Activated CD4-positive, alpha-beta T cell treated with anti-CD3 and anti-CD28 coated beads, Interleukin-2, amount 50 U/mL, for 1 hour (primary cell): ENCODE results near the gene OAS3.
A peak's percentile ranks its signal among the peaks of the same experiment; 100 is the strongest.

Experiments used
- DNase-seq: peaks from one replicate; pipeline ENCODE4 v3.0.0-alpha.2; 2020

OAS3 gene

GRCh38 chr12:112961074-112961473 lies 22.8 kb downstream of the OAS3 start:
- DNase-seq, result no peak

GRCh38 chr12:112961536-112961935 lies 23.3 kb downstream of the OAS3 start:
- no peak for DNase-seq

GRCh38 chr12:112962561-112962960 lies 24.3 kb downstream of the OAS3 start:
- DNase-seq, result no peak

- DNase-seq, result no peak
Observed at GRCh38 chr12:112963227-112963861, 25.1 kb downstream of the OAS3 start.

GRCh38 chr12:112964067-112964670 lies 25.9 kb downstream of the OAS3 start:
- DNase-seq, result no peak

GRCh38 chr12:112964915-112965314 lies 26.6 kb downstream of the OAS3 start:
- DNase-seq, result no peak

DNA sequence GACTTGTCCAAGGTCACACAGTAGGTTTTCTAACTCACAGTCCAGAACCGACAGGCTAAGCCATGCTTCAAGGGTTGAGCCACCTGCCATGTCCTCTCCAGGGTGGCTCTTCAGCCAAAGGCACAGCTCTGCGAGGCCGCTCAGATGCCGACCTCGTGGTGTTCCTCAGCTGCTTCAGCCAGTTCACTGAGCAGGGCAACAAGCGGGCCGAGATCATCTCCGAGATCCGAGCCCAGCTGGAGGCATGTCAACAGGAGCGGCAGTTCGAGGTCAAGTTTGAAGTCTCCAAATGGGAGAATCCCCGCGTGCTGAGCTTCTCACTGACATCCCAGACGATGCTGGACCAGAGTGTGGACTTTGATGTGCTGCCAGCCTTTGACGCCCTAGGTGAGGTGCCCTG lies 27.4 kb downstream of the OAS3 start:
- no peak for DNase-seq

- no peak for DNase-seq
Observed at GRCh38 chr12:112967306-112967705, 29.0 kb downstream of the OAS3 start.

- DNase-seq, result no peak
Observed at GRCh38 chr12:112967858-112968257, 29.6 kb downstream of the OAS3 start.

GRCh38 chr12:112969547-112970306 lies 31.5 kb downstream of the OAS3 start:
- no peak for DNase-seq

DNA sequence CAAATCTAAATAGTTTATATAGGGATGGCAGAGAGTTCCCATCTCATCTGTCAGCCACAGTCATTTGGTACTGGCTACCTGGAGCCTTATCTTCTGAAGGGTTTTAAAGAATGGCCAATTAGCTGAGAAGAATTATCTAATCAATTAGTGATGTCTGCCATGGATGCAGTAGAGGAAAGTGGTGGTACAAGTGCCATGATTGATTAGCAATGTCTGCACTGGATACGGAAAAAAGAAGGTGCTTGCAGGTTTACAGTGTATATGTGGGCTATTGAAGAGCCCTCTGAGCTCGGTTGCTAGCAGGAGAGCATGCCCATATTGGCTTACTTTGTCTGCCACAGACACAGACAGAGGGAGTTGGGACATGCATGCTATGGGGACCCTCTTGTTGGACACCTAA lies 32.1 kb downstream of the OAS3 start:
- no peak for DNase-seq

GRCh38 chr12:112971248-112971647 lies 33.0 kb downstream of the OAS3 start:
- DNase-seq, result no peak

DNA sequence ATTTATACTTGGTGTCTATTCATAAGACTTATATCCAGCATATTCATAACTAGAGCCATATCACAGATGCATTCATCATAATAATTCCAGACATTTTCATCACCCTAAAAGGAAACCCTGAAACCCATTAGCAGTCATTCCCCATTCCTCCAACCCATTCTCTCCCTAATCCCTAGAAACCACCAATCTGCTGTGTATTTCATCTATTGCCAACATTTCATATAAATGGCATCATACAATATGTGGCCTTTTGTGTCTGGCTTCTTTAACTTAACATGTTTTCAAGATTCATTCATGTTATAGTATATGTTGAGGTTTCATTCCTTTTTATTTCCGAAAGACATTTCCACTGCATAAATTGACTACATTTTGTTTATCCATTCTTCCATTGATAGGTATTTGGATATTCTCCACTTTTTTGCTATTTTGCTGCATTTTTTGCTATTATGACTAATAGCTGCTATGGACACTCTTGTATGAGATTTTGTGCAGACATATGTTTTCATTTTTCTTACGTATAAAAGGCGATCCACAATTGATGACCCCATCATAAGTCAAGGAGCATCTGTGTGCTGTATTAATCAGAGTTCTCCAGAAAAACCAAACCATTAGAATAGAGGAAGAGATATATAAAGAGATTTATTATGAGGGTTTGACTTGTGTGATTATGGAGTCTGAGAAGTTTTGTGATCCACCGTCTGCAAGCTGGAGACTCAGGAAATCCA lies 34.9 kb downstream of the OAS3 start:
- no peak for DNase-seq

DNA sequence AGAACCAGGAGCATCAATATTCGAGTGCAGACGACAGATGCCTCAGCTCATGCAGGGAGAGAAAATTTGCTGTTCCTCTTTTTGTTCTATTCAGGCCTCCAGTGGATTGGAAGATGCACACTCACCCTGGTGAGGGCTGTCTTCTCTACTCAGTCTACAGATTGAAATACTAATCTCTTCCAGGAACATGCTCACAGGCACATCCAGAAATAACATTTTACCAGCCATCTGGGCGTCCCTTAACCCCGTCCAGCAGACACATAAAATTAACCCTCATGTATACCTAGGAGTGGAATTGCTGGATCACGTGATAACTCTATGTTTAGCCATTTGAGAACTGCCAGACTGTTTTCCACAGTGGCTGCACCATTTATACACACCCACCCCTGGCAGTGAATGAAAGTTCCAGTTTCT lies 35.6 kb downstream of the OAS3 start:
- DNase-seq, result no peak

GRCh38 chr12:112974904-112975303 lies 36.6 kb downstream of the OAS3 start:
- no peak for DNase-seq

DNA sequence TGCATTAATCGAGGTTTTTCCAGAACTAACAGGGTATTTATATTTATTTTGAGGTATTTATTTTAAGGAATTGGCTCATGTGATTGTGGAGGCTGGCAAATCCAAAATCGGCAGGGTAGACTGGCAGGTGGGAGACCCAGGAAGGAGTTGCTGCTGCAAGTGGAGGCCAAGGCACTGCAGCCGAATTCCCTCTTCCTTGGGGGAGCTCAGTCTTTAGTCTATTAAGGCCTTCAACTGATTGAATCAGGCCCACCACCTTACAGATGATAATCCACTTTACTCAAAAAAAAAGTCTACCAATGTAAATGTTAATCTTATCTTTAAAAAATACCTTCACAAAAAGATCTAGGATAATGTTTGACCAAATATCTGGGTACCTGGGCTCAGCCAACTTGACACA lies 38.9 kb downstream of the OAS3 start:
- DNase-seq, result no peak

DNA sequence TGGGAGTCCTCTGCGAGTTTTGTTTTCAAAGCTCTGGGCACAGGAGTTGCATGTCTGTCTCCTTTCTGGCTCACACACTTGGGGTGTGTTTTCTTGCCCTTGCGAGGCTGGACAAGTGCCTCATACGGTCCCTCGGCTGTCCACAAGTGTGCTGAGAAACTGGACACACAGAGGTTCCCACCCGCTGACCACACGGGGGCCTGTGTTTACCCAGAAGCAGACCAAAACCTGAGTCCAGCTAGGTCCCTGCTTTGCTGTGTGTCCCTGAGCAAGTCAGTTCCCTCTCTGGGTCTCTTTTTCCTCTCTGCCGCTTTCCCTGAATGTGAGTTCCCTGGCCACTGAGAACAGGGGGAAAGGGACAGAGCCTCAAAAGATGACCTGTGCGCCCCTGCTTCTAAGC lies 39.4 kb downstream of the OAS3 start:
- DNase-seq, result no peak

DNA sequence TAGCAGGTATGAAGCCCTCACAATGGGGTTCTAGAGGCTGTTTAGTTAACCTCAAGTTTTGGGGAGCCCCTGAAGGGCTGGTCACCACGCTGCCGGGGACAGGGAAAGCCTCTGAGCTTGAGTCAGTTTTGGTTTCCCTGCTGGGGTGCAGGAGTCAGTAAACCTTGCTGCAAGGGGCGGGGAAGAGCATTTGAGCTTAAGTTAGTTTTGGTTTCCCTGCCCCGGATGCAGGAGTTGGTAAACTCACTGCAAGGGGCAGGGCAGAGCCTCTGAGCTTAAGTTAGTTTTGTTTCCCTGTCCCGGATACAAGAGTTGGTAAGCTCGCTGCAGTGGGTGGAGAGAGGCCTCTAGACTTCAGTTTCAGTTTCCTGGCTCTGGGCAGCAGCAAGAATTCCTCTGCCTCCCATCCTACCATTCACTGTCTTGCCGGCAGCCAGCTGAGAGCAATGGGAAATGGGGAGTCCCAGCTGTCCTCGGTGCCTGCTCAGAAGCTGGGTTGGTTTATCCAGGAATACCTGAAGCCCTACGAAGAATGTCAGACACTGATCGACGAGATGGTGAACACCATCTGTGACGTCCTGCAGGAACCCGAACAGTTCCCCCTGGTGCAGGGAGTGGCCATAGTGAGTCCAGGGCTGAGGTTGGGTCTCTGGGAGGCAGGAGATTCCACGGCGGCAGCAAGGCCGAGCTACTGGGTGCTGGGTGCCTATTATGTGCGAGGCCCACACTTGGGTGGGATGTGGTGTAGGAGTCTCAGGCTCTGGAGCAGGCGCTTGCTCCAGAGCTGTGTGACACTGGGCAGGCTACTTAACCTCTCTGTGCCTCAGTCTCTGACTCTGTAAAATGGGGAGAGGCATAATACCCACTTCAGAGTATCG lies 40.1 kb downstream of the OAS3 start, which contains the start of gene OAS2:
TSS of gene OAS2 (plus strand) at position 357 of the 878 bp plus-strand sequence. CDS start at position 447, 90 bp downstream.
- peak; percentile 63 for DNase-seq

DNA sequence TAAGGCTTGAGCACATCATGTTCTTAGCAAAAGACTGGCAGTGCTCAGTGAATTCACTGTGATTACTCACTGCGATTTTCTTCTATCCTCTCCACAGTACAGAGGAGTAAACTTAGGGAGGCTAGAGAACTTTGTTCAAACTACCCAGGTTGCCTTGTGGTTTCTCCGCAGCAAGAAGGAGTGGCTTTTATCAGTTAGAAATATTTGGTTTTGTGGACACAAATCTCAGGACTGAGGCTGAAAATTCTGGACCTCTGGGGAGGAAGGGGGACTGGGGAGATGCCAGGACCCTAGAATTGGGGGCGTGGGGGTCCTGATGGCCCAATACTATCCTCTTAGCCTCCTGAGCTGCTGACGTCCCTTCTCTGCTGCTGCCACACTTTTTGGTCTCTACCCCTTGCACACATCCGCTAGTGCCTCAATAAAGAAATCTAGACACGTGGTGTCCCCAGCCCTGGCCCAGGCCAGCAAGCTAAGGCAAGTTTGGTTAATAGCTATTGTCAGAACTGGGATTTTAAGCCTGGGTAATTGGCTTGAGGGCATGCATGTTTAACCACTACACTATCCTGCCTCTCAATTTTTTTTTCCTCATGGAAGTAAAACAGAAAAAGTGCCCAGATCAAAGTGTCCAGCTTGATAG lies 40.9 kb downstream of the OAS3 start:
- peak; percentile 16 for DNase-seq

DNA sequence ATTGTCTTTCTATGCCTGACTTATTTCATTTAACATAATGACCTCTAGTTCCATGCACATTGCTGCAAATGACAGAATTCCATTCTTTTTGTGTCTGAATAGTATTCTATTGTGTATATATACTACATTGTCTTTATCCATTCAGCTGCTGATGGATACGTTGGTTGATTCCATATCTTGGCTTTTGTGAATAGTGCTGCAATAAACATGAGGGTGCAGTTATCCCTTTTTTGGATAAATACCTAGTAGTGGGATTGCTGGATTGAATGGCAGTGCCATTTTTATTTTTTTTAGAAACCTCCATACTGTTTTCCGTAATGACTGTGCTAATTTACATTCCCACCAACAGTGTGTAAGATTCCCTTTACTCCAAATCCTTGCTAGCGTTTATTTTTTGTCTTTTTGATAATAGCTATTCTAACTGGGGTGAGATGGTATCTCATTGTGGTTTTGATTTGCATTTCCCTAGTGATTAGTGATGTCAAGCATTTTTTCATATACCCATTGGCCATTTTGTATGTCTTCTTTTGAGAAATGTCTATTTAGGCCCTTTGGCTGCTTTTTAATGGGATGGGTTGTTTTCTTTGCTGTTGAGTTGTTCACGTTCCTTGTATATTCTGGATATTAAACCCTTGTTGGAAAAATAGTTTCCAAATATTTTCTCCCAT lies 42.4 kb downstream of the OAS3 start:
- DNase-seq, result no peak

GRCh38 chr12:112985642-112986290 lies 47.5 kb downstream of the OAS3 start:
- DNase-seq, result no peak
